Measurements from ENCODE around the gene PDIK1L. TPM values are rescaled to one million over a fixed set of nuclear protein-coding genes. Genes with fewer than 3 reads are reported as not detected.

The PDIK1L gene
- total RNA-seq, 1 donor from 2014 or later = 15.5 TPM

DNA sequence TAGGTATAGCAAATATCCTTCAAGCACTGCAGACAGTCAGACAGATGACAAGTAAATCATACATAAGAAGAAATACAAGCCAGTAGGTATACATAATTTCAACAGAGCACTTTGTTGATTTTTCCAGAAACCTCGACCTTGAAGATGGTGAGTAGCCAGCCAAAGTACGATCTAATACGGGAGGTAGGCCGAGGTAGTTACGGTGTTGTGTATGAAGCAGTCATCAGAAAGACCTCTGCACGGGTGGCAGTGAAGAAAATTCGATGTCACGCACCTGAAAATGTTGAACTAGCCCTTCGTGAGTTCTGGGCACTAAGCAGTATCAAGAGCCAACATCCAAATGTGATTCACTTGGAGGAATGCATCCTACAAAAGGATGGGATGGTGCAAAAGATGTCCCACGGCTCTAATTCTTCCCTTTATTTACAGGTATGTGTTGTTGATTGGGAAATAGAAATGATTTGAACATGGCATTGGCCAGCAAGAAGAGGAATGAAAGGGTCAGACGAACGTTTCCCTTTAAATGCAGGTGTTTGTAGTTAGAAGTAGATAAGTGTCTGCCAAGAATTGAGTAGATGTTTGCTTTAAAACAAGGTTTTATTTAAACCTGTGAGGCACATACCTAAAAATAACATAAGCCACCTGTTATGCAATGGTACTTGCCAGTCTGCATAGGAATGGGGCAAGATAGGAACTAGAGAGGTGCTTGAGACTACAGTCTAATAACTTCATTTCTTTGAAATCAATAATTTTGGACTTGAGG, 2.7 kb downstream of the PDIK1L start:
- no peaks in the 10 kb centered on the region for H3K9me3 Mint-ChIP-seq
- intact Hi-C loops (cut with micrococcal nuclease) = loop anchor here (5.0 kb wide), 1 partner anchor 207 kb away; the partner anchor contains the start of gene STMN1
- no peak overlapping the region for H3K27ac Mint-ChIP-seq
- H3K4me1 Mint-ChIP-seq (ENCODE audit: low read depth) = peaks cover 55% of the 10 kb centered on the region
- no peak for DNase-seq (ENCODE audit: low spot score)
- no peaks in the 10 kb centered on the region for H3K27me3 Mint-ChIP-seq (ENCODE audit: insufficient read depth)
- H3K36me3 Mint-ChIP-seq (ENCODE audit: low read depth) = peaks cover 25% of the 10 kb centered on the region
- no peak overlapping the region for H3K4me3 Mint-ChIP-seq

DNA sequence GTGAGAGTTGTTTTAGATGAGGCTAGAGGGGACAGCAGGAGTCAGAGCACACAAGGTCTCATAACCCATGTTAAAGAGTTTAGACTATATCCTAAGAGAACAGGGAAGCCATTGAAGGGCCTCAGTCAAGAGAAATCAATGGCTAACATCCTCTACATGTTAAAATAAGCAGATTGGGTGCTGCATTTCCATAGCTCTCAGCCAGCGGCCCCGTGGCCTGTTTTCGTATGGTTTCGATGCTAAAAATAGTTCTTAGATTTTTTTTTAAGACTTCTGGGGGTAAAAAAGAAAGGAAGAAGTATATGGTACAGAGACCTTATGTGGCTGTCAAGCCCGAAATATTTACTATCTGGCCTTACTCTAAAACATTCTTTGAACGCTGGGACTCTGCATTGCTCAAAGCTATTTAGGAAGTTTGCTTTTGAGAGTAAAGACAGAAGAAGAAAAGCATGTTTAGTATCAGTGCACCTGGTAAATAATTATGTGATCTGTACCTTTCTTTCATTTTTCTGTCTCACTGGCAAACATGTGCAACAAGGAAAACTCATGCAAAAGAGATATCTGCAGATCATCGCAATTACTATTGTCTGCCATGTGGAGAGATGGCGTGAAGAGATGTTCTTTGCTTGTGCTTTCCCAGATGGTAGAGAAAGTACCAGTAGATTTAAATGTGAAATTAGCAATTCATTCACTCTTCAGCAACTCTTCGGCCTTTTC, 8.4 kb downstream of the PDIK1L start:
- H3K9me3 Mint-ChIP-seq = no peaks in the 10 kb centered on the region
- no peak for DNase-seq (ENCODE audit: low spot score)
- no peaks in the 10 kb centered on the region for H3K27me3 Mint-ChIP-seq (ENCODE audit: insufficient read depth)
- intact Hi-C loops (cut with micrococcal nuclease) = no loop called here
- peak overlapping the region; percentile 73 for H3K27ac Mint-ChIP-seq
- H3K36me3 Mint-ChIP-seq (ENCODE audit: low read depth) = peaks cover 22% of the 10 kb centered on the region
- H3K4me1 Mint-ChIP-seq (ENCODE audit: low read depth) = peaks cover 56% of the 10 kb centered on the region
- H3K4me3 Mint-ChIP-seq = peak overlapping the region; percentile 0

DNA sequence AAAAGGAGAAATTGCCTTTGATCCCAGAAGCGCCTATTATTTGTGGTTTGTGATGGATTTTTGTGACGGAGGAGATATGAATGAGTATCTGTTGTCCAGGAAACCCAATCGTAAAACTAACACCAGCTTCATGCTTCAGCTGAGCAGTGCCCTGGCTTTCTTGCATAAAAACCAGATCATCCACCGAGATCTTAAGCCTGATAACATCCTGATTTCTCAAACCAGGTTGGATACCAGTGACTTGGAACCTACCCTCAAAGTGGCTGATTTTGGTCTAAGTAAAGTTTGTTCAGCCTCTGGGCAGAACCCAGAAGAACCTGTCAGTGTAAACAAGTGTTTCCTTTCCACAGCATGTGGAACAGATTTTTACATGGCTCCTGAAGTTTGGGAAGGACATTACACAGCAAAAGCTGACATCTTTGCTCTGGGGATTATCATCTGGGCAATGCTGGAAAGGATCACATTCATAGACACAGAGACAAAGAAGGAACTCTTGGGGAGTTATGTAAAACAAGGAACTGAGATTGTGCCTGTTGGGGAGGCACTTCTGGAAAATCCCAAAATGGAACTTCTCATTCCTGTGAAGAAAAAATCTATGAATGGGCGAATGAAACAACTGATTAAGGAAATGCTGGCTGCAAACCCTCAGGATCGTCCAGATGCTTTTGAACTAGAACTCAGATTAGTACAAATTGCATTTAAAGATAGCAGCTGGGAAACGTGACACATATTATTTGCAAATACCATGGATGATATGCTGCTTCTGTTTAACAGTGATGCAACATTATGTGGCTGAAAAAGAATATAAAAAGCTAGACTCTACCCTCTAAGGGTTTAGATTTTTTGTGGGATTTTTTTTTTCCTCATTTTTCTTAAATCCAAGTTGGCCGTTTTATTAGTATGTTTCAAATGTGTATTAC, 10.5 kb downstream of the PDIK1L start:
- no peak for DNase-seq (ENCODE audit: low spot score)
- peaks cover 75% of the 10 kb centered on the region for H3K4me1 Mint-ChIP-seq (ENCODE audit: low read depth)
- peaks cover 22% of the 10 kb centered on the region for H3K36me3 Mint-ChIP-seq (ENCODE audit: low read depth)
- no peaks in the 10 kb centered on the region for H3K9me3 Mint-ChIP-seq
- intact Hi-C loops (cut with micrococcal nuclease) = no loop called here
- no peak overlapping the region for H3K27ac Mint-ChIP-seq
- no peak overlapping the region for H3K4me3 Mint-ChIP-seq
- H3K27me3 Mint-ChIP-seq (ENCODE audit: insufficient read depth) = no peaks in the 10 kb centered on the region

DNA sequence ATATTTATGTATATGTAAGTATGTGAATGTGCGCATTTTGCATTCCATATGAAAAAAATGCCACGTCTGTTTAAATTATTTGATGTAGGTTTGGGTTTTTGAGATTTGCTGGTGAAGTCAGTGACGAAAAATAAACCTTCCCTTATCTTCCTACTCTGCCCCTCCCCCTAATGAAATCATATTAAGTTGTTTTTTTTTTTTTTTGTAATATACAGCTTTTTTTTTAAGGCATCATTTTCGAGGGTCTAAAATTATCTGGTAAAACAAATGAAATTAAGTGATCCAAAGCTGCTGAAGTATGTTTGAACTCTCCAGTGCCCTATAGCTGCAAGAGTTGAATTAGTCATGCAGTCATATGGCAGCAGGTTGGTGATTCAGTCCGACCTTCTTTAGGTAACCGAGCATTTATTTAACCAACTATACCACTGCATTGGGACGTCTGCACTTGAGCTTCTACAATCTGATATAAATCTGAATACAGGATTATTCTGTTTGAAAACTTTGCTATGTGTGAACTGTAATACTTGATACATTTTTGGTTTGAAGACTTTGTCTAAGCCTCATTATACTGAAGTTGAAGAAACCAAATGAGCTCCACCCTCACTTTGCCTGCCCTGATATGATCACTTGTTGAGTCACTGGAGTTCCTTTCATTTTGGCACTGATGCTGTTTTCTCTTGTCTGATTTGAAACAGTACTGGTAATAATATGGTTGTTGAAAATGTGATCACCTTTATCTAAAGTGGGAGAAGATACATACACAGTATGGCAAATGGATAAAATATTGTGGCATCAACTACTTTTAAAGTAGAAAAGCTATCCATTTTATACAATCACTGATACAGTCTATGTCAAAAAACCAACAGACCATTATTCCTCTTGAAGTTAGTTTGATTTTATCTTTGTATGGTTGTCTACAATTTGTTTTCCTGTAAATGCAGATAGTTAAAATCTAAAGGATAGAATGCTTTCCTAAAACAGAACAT, 11.7 kb downstream of the PDIK1L start:
- DNase-seq (ENCODE audit: low spot score) = no peak
- peaks cover 78% of the 10 kb centered on the region for H3K4me1 Mint-ChIP-seq (ENCODE audit: low read depth)
- peak overlapping the region; percentile 72 for H3K27ac Mint-ChIP-seq
- no peaks in the 10 kb centered on the region for H3K9me3 Mint-ChIP-seq
- intact Hi-C loops (cut with micrococcal nuclease) = loop anchor here (1.0 kb wide), 1 partner anchor 11 kb away; no protein-coding TSS in a partner anchor
- peak overlapping the region; percentile 1 for H3K4me3 Mint-ChIP-seq
- peaks cover 18% of the 10 kb centered on the region for H3K36me3 Mint-ChIP-seq (ENCODE audit: low read depth)
- no peaks in the 10 kb centered on the region for H3K27me3 Mint-ChIP-seq (ENCODE audit: insufficient read depth)

DNA sequence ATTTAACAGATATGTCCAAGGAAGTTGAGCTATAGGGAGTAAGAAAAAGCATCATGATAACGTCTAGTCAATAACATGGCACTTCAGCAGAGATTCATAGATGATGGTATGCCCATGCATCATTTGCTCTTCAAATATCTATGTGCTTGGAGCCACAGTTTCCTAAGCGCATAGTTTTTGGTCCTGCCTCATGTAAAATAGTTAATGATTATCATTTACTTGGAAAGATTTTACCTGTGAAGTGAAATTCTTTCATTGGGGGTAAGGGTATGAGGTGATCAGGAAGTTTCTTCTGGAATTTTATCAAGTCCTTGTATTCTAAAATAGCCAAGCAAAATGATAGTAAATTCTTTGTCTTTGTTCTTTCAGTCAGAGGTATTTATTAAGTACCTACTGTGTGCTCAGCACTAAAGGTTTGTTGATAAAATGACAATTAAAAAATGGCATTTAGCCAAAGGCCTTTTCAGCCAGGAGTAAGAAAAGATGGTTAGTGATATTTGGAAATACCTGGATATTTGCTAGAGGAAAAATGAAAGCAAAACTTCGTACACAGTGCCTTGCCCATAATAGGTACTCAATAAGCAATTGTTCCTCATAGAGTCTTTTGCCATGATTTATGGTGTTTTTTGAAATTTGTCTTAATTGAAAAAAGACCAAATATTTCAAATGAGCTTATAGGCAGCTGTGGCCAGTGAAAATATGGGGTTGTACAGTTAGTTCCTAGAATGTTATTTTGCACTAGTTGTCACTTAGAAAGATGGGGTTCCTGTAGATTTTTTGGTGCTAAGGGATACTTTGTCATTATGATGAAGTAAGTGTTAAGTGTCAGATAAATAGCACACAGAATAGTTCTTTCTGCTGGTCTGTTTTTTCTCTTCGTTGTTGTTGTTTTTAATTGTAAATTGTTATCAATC, 13.1 kb downstream of the PDIK1L start:
- Mint-ChIP-seq H3K4me3 (peak overlapping the region; percentile 34), H3K27me3 (ENCODE audit: insufficient read depth) (no peaks in the 10 kb centered on the region), H3K9me3 (no peaks in the 10 kb centered on the region), H3K27ac (peak overlapping the region; percentile 21), H3K4me1 (ENCODE audit: low read depth) (peaks cover 70% of the 10 kb centered on the region), H3K36me3 (ENCODE audit: low read depth) (peaks cover 10% of the 10 kb centered on the region)
- intact Hi-C loops (cut with micrococcal nuclease) = no loop called here
- DNase-seq (ENCODE audit: low spot score) = no peak

GRCh38 chr1:26125382-26125781, 13.8 kb downstream of the PDIK1L start:
- Mint-ChIP-seq H3K9me3 (no peaks in the 10 kb centered on the region), H3K4me3 (no peak overlapping the region), H3K4me1 (ENCODE audit: low read depth) (peaks cover 63% of the 10 kb centered on the region), H3K27ac (peak overlapping the region; percentile 29), H3K36me3 (ENCODE audit: low read depth) (peaks cover 7% of the 10 kb centered on the region), H3K27me3 (ENCODE audit: insufficient read depth) (no peaks in the 10 kb centered on the region)
- intact Hi-C loops (cut with micrococcal nuclease) = no loop called here
- DNase-seq (ENCODE audit: low spot score) = no peak

GRCh38 chr1:26125946-26126320, 14.3 kb downstream of the PDIK1L start:
- intact Hi-C loops (cut with micrococcal nuclease) = loop anchor here (1.0 kb wide), 2 partner anchors 15 to 19 kb away; partner anchors contain the start of gene PDIK1L
- Mint-ChIP-seq H3K27me3 (ENCODE audit: insufficient read depth) (no peaks in the 10 kb centered on the region), H3K36me3 (ENCODE audit: low read depth) (peaks cover 6% of the 10 kb centered on the region), H3K4me3 (peak overlapping the region; percentile 64), H3K4me1 (ENCODE audit: low read depth) (peaks cover 62% of the 10 kb centered on the region), H3K9me3 (no peaks in the 10 kb centered on the region), H3K27ac (peak overlapping the region; percentile 89)
- no peak for DNase-seq (ENCODE audit: low spot score)

DNA sequence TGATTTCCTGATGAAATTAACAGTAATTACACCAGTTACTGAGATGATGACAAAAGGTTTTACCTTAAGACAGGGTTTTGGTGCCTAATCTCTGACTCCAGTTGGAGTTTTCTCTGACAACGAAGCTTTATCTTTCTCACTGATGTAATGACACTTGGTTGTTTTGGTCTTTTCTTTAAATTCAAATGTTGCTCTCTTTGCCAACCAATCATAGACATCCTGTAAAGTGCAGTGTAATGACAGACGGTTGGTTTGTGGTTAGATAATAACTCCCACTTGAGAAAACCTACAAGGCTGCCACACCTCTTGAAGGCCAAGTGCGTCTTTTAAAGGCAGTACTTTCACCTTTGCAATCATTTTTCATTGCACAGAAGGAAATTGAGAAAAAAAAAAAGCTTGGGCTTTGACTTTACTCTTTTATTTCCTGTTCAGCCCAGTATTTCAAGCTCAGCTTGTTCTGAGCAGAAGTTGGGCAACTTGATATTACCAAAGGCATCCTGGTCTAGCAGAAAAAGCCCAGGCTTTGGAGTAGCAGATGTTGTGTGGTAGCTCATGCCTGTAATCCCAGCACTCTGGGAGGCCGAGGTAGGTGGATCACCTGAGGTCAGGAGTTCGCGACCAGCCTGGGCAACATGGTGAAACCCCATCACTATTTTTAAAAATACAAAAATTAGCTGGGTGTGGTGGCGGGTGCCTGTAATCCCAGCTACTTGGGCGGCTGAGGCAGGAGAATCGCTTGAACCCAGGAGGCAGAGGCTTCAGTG, 14.9 kb downstream of the PDIK1L start:
- Mint-ChIP-seq H3K27me3 (ENCODE audit: insufficient read depth) (no peaks in the 10 kb centered on the region), H3K36me3 (ENCODE audit: low read depth) (peaks cover 6% of the 10 kb centered on the region), H3K4me1 (ENCODE audit: low read depth) (peaks cover 62% of the 10 kb centered on the region), H3K9me3 (no peaks in the 10 kb centered on the region), H3K27ac (peak overlapping the region; percentile 89), H3K4me3 (peak overlapping the region; percentile 64)
- DNase-seq (ENCODE audit: low spot score) = peak; percentile 66
- intact Hi-C loops (cut with micrococcal nuclease) = loop anchor here (1.0 kb wide), 2 partner anchors 15 to 19 kb away; partner anchors contain the start of gene PDIK1L

GRCh38 chr1:26127235-26128163, 15.9 kb downstream of the PDIK1L start:
- intact Hi-C loops (cut with micrococcal nuclease) = no loop called here
- Mint-ChIP-seq H3K27me3 (ENCODE audit: insufficient read depth) (no peaks in the 10 kb centered on the region), H3K36me3 (ENCODE audit: low read depth) (peaks cover 4% of the 10 kb centered on the region), H3K27ac (no peak overlapping the region), H3K9me3 (no peaks in the 10 kb centered on the region), H3K4me1 (ENCODE audit: low read depth) (peaks cover 65% of the 10 kb centered on the region), H3K4me3 (peak overlapping the region; percentile 43)
- no peak for DNase-seq (ENCODE audit: low spot score)

- H3K4me1 Mint-ChIP-seq (ENCODE audit: low read depth) = peaks cover 45% of the 10 kb centered on the region
- H3K4me3 Mint-ChIP-seq = no peak overlapping the region
- intact Hi-C loops (cut with micrococcal nuclease) = no loop called here
- H3K27me3 Mint-ChIP-seq (ENCODE audit: insufficient read depth) = no peaks in the 10 kb centered on the region
- no peaks in the 10 kb centered on the region for H3K36me3 Mint-ChIP-seq (ENCODE audit: low read depth)
- DNase-seq (ENCODE audit: low spot score) = no peak
- H3K9me3 Mint-ChIP-seq = no peaks in the 10 kb centered on the region
- no peak overlapping the region for H3K27ac Mint-ChIP-seq
These were observed 18.2 kb downstream of the PDIK1L start for GRCh38 chr1:26129778-26130177.

Measured in activated T-helper 1 cell treated with anti-CD3 and anti-CD28 coated beads, Interleukin-12 subunit alpha, Interleukin-12 subunit beta, Interleukin-2, Interleukin-4 antibody, amounts not matched to agents 30 ng/mL and 10 ng/mL and 1 ng/mL, durations not matched to agents 14 hours and 24 hours and 36 hours (primary cell).